Measurements from ENCODE around the gene LRBA.

The LRBA gene

GRCh38 chr4:150342945-150343344 is 672.1 kb downstream of the LRBA start:
- TF ChIP-seq EZH2 (IDR thresholded peaks at IDR 0.05; ENCODE audit: borderline replicate concordance, low read depth, low read length, severe bottlenecking) (no peak), CTCF (IDR thresholded peaks at IDR 0.05; ENCODE audit: borderline replicate concordance, extremely low read depth, low read length, poor library complexity, severe bottlenecking) (no peak)
- H2AFZ ChIP-seq (ENCODE audit: low read depth, low read length): no peak overlapping the region
- H4K20me1 ChIP-seq (ENCODE audit: insufficient read depth, low read length): no peaks in the 10 kb centered on the region
- H3K27ac ChIP-seq (ENCODE audit: low read length): no peak overlapping the region
- H3K4me3 ChIP-seq (ENCODE audit: low read depth in 1 of 2, low read length in 2 of 2): no peak overlapping the region
- no peaks in the 10 kb centered on the region for H3K79me2 ChIP-seq (ENCODE audit: insufficient read depth, low read length)
- ATAC-seq (ENCODE audit: insufficient read depth, low read depth): no peak
- no peaks in the 10 kb centered on the region for H3K4me1 ChIP-seq (ENCODE audit: insufficient read depth, low read length)
- no peaks in the 10 kb centered on the region for H3K27me3 ChIP-seq (ENCODE audit: insufficient read depth, low read length, poor library complexity)
- no peak overlapping the region for H3K9ac ChIP-seq (ENCODE audit: low read depth, low read length)
- no peaks in the 10 kb centered on the region for H3K9me3 ChIP-seq (ENCODE audit: insufficient read depth, low read length, severe bottlenecking)
- DNase-seq: no peak
- H3K36me3 ChIP-seq (ENCODE audit: insufficient read depth, low read length): no peaks in the 10 kb centered on the region
- no peak overlapping the region for H3K4me2 ChIP-seq (ENCODE audit: insufficient read depth, low read length)

DNA sequence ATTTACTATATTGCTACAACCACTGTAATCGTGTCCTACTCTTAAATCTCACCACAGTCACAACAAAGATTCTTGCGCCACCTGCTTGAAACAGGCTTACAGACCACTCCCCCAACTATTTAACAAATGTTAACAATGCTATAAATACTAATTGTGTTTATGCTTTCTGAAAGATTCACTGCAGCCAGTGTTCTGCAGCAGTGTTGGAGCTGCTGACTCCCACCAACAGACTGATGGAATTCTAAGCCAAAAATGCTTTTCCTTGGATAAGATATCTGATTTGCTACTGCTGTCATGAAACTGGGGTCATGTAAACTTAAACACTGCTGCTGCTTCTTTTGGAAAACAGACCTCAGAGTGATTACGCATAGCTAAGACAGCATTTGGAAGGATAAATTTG is 677.4 kb downstream of the LRBA start:
- no peaks in the 10 kb centered on the region for H3K79me2 ChIP-seq (ENCODE audit: insufficient read depth, low read length)
- H3K9me3 ChIP-seq (ENCODE audit: insufficient read depth, low read length, severe bottlenecking): no peaks in the 10 kb centered on the region
- H3K27ac ChIP-seq (ENCODE audit: low read length): no peak overlapping the region
- no peaks in the 10 kb centered on the region for H4K20me1 ChIP-seq (ENCODE audit: insufficient read depth, low read length)
- H3K4me3 ChIP-seq (ENCODE audit: low read depth in 1 of 2, low read length in 2 of 2): no peak overlapping the region
- ATAC-seq (ENCODE audit: insufficient read depth, low read depth): no peak
- no peak overlapping the region for H3K9ac ChIP-seq (ENCODE audit: low read depth, low read length)
- no peak overlapping the region for H2AFZ ChIP-seq (ENCODE audit: low read depth, low read length)
- no peaks in the 10 kb centered on the region for H3K36me3 ChIP-seq (ENCODE audit: insufficient read depth, low read length)
- TF ChIP-seq EZH2 (IDR thresholded peaks at IDR 0.05; ENCODE audit: borderline replicate concordance, low read depth, low read length, severe bottlenecking): no peak
- TF ChIP-seq CTCF (IDR thresholded peaks at IDR 0.05; ENCODE audit: borderline replicate concordance, extremely low read depth, low read length, poor library complexity, severe bottlenecking): no peak
- no peak overlapping the region for H3K4me2 ChIP-seq (ENCODE audit: insufficient read depth, low read length)
- no peaks in the 10 kb centered on the region for H3K4me1 ChIP-seq (ENCODE audit: insufficient read depth, low read length)
- H3K27me3 ChIP-seq (ENCODE audit: insufficient read depth, low read length, poor library complexity): no peaks in the 10 kb centered on the region
- DNase-seq: no peak

DNA sequence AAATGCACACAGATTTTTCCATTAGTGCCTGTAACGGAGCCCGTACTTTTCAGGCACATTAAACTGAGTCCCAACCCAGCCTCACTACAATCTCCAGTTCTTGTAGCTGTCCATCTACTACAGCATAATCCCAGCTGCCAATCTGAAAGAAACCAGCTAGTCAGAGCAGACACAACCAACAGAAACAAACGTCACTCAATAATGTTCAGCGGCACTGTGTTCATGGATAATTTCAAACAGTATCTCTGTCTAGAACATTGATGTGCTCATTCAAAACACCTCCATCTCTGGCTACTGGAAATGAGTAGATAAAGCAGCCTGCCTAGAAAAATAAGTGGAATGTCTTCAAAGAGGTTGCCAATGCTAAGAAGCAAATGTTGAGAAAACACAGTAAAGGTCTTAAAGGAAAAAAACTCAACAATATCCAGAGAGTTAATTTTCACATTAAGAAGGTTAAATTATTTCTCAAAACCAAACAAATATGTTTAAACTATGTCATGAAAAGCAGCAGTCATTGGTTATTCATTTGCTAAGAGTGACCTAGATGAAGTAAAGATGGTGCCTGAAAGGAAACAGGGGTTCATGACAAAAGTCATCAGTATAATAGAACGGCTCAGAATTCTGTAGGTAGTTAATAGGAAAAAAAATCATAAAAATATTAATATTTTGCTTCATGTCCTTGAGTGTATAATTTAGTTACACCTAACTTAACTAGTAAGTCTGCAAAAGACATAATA is 678.2 kb downstream of the LRBA start:
- Histone ChIP-seq H3K4me2 (ENCODE audit: insufficient read depth, low read length) (no peak overlapping the region), H4K20me1 (ENCODE audit: insufficient read depth, low read length) (no peaks in the 10 kb centered on the region), H2AFZ (ENCODE audit: low read depth, low read length) (no peak overlapping the region), H3K9ac (ENCODE audit: low read depth, low read length) (no peak overlapping the region), H3K4me3 (ENCODE audit: low read depth in 1 of 2, low read length in 2 of 2) (no peak overlapping the region), H3K27me3 (ENCODE audit: insufficient read depth, low read length, poor library complexity) (no peaks in the 10 kb centered on the region), H3K36me3 (ENCODE audit: insufficient read depth, low read length) (no peaks in the 10 kb centered on the region), H3K4me1 (ENCODE audit: insufficient read depth, low read length) (no peaks in the 10 kb centered on the region), H3K79me2 (ENCODE audit: insufficient read depth, low read length) (no peaks in the 10 kb centered on the region), H3K27ac (ENCODE audit: low read length) (no peak overlapping the region), H3K9me3 (ENCODE audit: insufficient read depth, low read length, severe bottlenecking) (no peaks in the 10 kb centered on the region)
- TF ChIP-seq EZH2 (IDR thresholded peaks at IDR 0.05; ENCODE audit: borderline replicate concordance, low read depth, low read length, severe bottlenecking) (no peak), CTCF (IDR thresholded peaks at IDR 0.05; ENCODE audit: borderline replicate concordance, extremely low read depth, low read length, poor library complexity, severe bottlenecking) (no peak)
- ATAC-seq (ENCODE audit: insufficient read depth, low read depth) (no peak), DNase-seq (no peak)
